HepG2 (cell line): ENCODE measurements around the gene ASIC3.

Source experiments
- KLF9 ChIP-seq: IDR thresholded peaks from 2 replicates; pipeline ENCODE4 v1.6.1; 2016; ENCODE audit warnings: low read depth
- TF ChIP-seq, protein P1 (sequence below): sonication (generic); formaldehyde crosslinking; IDR thresholded peaks from 2 replicates; pipeline ENCODE4 v1.4.0; 2020; ENCODE audit warnings: missing genetic modification reagents, mild to moderate bottlenecking, borderline replicate concordance
- TF ChIP-seq, protein P2 (sequence below): sonication (generic); formaldehyde crosslinking; IDR thresholded peaks from 2 replicates; pipeline ENCODE4 v1.5.0; 2020; ENCODE audit warnings: mild to moderate bottlenecking, missing genetic modification reagents, moderate library complexity

DNA sequence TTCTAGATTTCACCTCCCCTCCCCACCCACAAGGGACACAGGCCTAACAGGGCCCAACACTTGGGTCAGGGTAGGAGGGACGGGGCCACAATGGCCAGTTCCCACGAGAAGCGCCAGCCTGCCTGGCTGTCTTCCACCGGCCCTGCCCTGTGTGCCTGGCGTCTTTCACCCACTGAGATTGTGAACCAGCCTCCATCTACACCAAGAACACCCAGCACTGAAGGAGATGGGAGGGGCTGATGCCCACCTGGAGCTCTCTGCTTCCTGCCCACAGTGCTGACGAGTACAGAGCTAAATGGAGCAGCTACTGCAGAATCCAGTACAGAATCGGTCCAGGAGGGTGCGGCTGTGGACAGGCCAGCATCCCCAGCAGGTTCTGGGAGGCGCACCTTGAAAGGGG, 2.4 kb upstream of the ASIC3 start:
- TF ChIP-seq, protein P1, sequence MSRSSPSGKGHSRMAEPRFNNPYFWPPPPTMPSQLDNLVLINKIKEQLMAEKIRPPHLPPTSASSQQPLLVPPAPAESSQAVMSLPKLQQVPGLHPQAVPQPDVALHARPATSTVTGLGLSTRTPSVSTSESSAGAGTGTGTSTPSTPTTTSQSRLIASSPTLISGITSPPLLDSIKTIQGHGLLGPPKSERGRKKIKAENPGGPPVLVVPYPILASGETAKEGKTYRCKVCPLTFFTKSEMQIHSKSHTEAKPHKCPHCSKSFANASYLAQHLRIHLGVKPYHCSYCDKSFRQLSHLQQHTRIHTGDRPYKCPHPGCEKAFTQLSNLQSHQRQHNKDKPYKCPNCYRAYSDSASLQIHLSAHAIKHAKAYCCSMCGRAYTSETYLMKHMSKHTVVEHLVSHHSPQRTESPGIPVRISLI (CRISPR knock-in tag): no peak
- no peak for TF ChIP-seq KLF9
- TF ChIP-seq, protein P2, sequence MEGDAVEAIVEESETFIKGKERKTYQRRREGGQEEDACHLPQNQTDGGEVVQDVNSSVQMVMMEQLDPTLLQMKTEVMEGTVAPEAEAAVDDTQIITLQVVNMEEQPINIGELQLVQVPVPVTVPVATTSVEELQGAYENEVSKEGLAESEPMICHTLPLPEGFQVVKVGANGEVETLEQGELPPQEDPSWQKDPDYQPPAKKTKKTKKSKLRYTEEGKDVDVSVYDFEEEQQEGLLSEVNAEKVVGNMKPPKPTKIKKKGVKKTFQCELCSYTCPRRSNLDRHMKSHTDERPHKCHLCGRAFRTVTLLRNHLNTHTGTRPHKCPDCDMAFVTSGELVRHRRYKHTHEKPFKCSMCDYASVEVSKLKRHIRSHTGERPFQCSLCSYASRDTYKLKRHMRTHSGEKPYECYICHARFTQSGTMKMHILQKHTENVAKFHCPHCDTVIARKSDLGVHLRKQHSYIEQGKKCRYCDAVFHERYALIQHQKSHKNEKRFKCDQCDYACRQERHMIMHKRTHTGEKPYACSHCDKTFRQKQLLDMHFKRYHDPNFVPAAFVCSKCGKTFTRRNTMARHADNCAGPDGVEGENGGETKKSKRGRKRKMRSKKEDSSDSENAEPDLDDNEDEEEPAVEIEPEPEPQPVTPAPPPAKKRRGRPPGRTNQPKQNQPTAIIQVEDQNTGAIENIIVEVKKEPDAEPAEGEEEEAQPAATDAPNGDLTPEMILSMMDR (CRISPR knock-in tag): no peak
